Measurements from ENCODE around the gene FBLN2.
A peak's percentile ranks its signal among the peaks of the same experiment; 100 is the strongest.

FBLN2 gene

GRCh38 chr3:13628841-13629551, 80.1 kb downstream of the FBLN2 start:
- DNase-seq, result no peak

GRCh38 chr3:13629644-13630043, 80.7 kb downstream of the FBLN2 start:
- no peak for DNase-seq

DNA sequence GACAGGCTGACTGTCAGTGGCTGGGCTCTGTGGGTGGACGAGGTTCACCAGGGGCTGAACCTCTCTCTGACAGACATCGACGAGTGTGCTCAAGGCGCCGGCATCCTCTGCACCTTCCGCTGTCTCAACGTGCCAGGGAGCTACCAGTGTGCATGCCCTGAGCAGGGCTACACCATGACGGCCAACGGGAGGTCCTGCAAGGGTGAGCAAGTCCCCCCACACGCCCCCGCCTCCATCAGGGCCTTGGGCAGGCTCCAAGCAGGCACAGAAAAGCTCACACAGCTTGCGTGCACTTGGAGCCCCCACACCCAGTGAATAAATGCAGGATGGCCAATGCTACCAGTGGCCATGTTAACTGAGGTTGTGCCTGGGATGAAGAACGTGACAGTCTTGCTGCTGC, 82.3 kb downstream of the FBLN2 start:
- DNase-seq, result no peak

DNA sequence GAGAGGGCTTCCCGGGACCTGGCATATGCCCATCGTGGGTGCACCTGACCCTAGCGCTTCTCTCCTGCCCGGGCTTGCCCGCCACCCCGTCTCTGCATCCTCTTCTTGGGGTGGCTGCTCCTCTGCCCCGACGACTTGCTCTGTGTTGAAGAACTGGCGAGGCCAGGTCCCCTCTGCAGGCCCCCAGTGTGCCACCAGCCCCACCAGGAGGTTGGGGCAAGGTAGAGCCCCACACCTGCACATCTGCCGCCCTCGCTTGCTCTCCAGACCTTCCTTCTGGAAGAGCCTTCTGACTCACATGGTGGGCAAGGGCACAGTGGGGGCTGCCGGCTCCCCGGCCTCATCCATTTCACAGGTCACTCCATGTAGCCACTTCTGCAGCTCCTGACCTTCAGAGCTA, 84.3 kb downstream of the FBLN2 start:
- DNase-seq, result no peak

DNA sequence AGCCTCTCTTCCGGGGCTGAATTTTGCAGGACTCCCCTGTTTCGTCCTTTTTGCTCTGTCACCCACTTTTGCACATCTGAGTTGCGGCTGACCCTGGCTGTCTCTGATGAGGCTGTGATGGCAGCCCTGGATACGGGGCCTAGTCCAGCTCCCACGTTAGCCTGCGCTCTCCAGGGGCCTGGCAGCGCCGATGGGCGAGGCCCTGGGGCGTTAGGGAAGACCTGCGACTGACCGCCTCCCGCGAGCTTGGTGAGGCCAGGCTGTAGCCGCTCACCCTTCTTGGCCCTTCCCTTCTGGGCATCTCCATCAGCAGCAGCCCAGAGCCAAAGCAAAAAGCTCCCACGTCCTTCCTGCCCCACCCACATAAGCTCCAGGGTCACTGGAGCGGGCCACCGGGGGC, 85.2 kb downstream of the FBLN2 start:
- DNase-seq, result no peak

DNA sequence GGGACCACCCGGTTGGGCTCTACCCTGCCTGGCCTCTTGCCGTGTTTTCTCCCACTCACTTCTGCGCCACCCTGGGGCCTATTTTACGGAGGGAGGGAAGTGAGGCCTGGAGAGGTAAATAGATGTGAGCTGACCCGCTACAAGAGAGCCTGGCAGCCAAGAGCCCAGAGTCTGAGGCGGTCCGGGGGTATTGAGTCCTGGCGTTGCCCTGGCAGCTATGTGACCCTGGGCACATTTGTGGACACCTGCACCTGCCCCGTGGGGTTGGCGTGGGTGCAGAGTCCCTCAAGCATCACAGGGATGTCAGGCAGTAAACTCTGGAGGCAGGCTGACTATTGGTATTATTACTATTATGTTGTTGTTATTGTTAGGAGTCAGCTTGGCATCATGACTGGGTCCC, 85.7 kb downstream of the FBLN2 start:
- no peak for DNase-seq

GRCh38 chr3:13636186-13636585, 87.3 kb downstream of the FBLN2 start:
- DNase-seq, result no peak

DNA sequence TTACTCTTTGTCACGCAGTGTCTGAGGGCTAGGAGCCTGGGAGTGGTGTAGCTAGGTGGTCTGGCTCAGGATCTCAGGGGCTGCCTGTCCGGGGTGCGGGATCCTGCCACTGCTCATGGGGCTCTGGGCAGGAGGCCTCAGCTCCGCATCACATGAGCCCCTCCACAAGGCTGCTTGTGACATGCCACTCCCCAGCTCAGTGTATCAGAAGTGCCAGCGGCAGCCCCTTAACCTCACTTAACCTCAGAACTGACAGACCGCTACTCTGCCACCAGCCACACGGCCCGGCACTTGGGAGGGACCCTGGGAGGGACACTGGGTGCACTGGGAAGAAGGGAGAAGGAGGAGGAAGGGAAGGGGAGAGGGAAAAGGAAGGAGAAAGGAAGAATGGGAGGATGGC, 87.9 kb downstream of the FBLN2 start:
- no peak for DNase-seq

GRCh38 chr3:13637311-13637891, 88.5 kb downstream of the FBLN2 start:
- DNase-seq, result no peak

GRCh38 chr3:13637953-13638352, 89.0 kb downstream of the FBLN2 start:
- no peak for DNase-seq

DNA sequence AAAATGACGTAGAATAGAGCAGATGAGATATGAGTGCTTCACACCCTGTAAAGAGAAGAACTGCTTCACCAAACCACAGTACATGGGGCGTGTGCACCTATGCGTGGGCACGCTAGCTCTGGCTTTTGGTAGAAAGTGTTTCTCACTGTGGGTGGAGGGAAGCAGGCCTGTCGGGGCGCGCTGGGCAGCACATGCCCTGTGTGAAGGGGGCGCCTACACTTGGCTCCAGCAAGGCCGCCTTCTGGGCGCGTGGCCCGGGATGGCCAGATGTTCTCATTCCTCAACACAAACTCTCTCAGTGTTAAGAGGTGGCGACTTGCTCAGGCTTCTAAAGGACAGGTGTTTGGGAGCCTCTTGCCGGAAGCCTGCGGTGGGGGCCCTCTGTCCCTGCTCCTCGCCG, 90.0 kb downstream of the FBLN2 start:
- DNase-seq, result no peak

DNA sequence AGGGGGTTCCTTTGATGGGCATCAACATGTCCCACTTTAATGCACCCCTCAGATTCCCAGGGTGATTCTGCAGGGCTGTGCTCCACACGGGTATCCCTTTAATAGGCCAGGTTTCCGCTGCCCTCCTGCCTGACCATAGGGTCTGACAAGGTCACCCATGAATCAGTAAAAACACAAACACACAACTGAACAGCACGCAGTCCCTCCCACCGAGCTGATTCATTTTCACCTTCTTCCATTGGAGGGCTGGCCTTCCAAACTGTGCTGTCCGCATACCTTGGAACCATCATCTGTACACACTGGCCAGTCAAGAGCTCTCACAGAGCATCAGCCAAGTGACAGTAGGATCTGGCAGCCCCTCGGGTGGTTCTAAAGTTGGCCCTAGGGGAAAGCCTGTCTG, 93.7 kb downstream of the FBLN2 start:
- DNase-seq, result no peak

GRCh38 chr3:13644341-13645117, 95.6 kb downstream of the FBLN2 start:
- DNase-seq, result no peak

DNA sequence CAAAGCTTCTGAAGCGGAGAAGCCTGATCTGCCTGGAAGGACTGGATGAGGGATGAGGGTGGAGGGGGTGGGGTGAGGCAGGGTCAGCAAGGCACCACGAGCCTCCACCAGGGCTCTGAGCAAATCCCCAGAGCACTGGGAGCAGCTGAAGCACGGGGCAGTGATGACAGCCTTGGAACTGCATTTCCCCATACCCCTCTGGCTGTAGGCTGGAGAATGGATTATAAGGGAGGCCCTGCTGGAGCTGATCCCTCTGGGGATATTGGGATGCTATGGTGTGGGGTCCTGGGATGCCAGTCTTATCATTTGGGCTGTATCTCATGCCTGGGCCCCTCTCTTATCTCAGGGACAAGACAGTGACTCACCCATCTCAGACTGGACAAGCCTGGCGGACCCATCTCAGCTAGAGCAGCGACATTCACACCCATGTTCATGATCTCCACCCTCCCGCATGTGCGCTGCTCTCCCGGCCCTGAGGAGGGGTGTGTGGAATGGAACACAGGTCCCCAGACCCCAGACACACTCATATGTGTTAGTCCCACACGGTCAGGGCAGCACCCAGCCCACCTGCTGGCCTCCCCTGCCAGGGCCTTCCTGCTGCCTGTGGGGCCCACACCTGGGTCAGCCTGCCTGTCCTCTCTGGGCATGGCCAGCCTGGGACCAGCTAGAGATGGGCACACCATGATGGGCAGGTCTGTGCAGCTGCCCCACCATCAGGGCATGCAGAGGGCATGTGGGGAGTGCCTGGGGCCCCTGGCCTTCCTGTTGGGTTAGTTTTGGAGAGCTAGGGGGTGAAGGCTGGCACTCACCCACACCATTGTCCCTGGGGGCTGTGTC, 97.1 kb downstream of the FBLN2 start:
- DNase-seq, result no peak

GRCh38 chr3:13647298-13648059, 98.6 kb downstream of the FBLN2 start:
- DNase-seq, result no peak

DNA sequence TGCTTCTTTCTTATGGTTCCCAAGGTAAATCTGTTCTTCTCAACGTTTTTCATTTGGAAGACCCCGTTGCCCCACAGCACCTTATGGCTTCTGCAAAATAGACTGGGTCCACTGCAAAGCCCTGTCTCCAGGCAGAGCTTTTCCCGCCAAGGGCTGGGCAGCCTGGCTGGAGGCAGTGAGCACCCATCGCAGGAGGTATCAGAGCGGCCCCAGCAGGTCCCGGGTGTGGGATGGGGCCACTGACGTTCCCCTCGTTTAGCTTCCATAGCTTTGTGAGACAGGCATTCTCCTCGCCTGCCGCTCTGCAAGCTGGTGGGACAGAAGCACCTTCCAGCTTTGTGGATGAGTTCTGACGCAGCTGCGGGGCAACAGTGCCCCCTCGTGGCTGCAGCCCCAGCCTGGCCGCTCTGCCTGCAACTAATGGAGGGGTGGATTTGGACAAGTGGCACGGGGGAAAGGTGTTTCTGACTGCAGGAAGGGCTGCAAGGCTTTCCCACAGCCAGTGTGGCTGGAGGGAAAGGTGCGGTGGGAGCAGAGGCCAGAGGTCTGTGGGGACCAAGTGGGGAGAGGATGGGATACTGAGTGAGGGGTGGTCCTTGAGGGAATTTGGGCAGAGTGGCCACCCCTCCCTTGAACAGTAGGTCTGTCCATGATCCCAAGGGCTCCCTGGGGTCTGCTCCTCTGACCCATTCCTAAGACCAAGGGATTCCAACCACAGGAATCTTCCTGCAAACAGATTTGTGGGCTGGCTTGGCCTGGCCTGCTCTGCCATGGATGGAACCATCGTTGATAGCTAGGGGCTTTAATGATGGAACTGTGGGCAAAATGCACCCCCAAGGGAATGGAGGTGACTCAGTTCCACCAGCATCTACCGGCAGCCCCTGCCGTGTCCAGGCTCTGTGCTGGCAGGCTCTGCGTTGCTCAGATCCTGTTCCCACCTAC, 99.4 kb downstream of the FBLN2 start:
- DNase-seq, result peak; percentile 20

- no peak for DNase-seq
Observed at GRCh38 chr3:13650210-13651056, 101.5 kb downstream of the FBLN2 start.

- DNase-seq, result no peak
Observed at GRCh38 chr3:13651057-13651400, 102.1 kb downstream of the FBLN2 start.

DNA sequence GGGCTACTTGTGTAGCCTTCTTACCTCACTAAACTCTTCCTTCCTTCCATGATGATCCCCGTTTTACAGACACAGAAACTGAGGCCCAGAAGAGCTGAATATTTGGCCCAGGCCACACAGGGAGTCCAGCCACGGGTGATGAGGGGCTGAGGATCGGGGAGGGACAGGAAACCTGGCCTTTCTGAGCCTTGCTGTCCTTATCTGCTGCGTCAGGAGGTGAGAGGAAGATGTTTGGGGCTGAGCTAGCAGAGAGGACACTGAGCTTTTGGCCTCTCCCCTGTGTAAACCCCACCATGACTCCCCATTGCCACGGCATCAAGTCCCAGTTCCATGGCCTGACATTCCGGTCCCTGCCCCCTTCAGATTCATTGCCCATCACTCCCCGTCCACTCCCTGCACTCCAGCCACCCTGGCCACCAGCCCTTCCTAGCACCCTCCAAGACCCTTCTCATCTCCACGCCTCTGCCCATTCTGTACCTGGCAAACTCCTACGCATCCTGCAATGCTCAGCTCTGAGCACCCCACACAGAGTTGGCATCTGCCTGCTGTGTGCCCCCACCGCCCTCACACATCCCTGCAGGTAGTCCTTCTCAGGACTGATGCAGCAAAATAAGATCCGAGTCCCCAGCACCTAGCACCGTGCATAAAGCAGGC, 103.0 kb downstream of the FBLN2 start:
- no peak for DNase-seq

DNA sequence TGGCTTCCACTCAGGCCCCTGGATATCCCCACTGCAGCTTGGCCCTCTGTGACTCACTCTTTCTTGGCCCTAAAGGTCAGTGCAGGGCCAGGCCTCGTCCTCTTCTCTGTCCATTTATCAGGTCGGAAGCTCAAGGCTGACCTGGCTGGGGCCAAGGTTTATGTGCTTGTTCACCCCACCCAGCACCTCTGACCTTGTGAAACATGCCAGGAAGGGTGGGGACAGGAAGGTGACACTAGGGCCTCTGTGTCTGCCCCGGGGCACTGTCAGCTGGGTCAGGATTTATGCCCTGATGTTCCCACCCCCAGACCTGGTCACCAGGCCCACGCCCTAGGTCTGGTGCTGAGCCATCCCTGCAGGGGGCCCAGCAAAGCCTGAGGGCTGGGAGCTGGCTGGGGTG, 103.8 kb downstream of the FBLN2 start:
- no peak for DNase-seq
